ENCODE data around the gene MAP3K7CL.

DNA sequence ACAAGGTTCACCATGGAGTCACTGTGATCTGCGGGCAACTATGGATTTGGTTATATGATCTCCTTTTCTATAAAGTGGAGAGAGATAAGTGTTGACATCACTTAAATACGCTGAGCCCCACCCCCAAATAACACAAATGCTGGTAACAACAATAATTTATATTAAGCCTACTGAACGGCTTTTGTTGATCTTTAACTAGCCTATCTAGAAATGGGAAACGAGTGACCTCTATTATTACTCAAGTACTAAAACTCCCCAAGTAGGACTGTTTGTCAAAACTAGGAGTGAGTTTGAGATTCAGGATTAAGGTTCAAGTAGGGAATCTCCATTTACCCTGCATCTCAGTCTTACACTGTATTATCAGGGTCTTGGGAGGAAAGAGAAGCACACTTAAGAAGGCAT is 52.2 kb downstream of the MAP3K7CL start:
- TF ChIP-seq CTCF (IDR thresholded peaks at IDR 0.05) = no peak
- TF ChIP-seq POLR2AphosphoS5 (IDR thresholded peaks at IDR 0.05) = no peak
- no peak for TF ChIP-seq EP300 (IDR thresholded peaks at IDR 0.05; ENCODE audit: low read depth)
- TF ChIP-seq POLR2A (IDR thresholded peaks at IDR 0.05) = no peak

Data from transverse colon (tissue), 4 donors.